A549 (cell line): ENCODE data around the gene NDC1.

Experiments
- CEBPB ChIP-seq, 2 experiments: fragments of >200 bp in 1 of 2; sonication (Bioruptor Twin) in 1 of 2; formaldehyde crosslinking in 1 of 2; IDR thresholded peaks; 2 replicates each; pipeline ENCODE4 v1.6.1; 2012 to 2016
- HDAC2 ChIP-seq: fragments of 200-600 bp; sonication (generic); IDR thresholded peaks from 2 replicates; pipeline ENCODE4 v1.6.1; 2016
- TF ChIP-seq, protein P1 (sequence below): fragments of >200 bp; sonication (Bioruptor Twin); formaldehyde crosslinking; IDR thresholded peaks from 3 replicates; pipeline ENCODE4 v1.5.1; 2016
- TF ChIP-seq, protein P2 (sequence below): fragments of 150-350 bp; IDR thresholded peaks from 2 replicates; pipeline ENCODE4 v1.6.1; 2014; ENCODE audit warnings: low read depth, mild to moderate bottlenecking, low read length
- TF ChIP-seq, protein P3 (sequence below): fragments of 450-650 bp; IDR thresholded peaks from 2 replicates; pipeline ENCODE4 v1.6.1; 2014; ENCODE audit warnings: antibody characterized with exemption

DNA sequence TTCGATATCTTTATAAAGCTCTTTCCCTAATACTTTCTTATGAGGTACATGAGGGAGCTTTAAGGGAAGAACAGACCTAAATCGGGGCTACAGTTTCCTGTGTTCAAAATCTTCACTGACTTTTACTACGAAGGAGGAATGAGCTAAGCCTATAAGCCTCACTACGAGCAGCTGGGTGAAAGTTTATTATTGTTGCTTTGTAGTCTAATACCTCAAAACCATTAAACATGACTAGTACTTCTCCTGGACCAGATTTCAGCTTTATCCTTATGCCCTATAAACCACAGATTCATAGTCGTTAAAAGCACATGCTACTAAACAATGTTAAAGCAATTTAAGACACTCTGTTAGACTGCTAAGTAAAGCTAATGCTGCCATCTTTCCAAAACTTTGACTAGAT is 30.2 kb downstream of the NDC1 start:
- no peak for TF ChIP-seq HDAC2
- TF ChIP-seq CEBPB (IDR thresholded peaks at IDR 0.05): no peak
- TF ChIP-seq, protein P1, sequence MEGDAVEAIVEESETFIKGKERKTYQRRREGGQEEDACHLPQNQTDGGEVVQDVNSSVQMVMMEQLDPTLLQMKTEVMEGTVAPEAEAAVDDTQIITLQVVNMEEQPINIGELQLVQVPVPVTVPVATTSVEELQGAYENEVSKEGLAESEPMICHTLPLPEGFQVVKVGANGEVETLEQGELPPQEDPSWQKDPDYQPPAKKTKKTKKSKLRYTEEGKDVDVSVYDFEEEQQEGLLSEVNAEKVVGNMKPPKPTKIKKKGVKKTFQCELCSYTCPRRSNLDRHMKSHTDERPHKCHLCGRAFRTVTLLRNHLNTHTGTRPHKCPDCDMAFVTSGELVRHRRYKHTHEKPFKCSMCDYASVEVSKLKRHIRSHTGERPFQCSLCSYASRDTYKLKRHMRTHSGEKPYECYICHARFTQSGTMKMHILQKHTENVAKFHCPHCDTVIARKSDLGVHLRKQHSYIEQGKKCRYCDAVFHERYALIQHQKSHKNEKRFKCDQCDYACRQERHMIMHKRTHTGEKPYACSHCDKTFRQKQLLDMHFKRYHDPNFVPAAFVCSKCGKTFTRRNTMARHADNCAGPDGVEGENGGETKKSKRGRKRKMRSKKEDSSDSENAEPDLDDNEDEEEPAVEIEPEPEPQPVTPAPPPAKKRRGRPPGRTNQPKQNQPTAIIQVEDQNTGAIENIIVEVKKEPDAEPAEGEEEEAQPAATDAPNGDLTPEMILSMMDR: no peak
- TF ChIP-seq, protein P2, sequence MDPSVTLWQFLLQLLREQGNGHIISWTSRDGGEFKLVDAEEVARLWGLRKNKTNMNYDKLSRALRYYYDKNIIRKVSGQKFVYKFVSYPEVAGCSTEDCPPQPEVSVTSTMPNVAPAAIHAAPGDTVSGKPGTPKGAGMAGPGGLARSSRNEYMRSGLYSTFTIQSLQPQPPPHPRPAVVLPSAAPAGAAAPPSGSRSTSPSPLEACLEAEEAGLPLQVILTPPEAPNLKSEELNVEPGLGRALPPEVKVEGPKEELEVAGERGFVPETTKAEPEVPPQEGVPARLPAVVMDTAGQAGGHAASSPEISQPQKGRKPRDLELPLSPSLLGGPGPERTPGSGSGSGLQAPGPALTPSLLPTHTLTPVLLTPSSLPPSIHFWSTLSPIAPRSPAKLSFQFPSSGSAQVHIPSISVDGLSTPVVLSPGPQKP: no peak
- TF ChIP-seq, protein P3, sequence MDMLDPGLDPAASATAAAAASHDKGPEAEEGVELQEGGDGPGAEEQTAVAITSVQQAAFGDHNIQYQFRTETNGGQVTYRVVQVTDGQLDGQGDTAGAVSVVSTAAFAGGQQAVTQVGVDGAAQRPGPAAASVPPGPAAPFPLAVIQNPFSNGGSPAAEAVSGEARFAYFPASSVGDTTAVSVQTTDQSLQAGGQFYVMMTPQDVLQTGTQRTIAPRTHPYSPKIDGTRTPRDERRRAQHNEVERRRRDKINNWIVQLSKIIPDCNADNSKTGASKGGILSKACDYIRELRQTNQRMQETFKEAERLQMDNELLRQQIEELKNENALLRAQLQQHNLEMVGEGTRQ: no peak
